Activated CD4-positive, alpha-beta T cell treated with anti-CD3 and anti-CD28 coated beads, Interleukin-2, amount 50 U/mL, for 4 hours (primary cell): Measurements from ENCODE around the gene CCNK.

Experiments used
- DNase-seq, 2 experiments: peaks; one replicate each; pipeline ENCODE4 v3.0.0-alpha.2; 2020

Gene CCNK

GRCh38 chr14:99467336-99468078, 13.7 kb upstream of the CCNK start:
- DNase-seq: no peak

DNA sequence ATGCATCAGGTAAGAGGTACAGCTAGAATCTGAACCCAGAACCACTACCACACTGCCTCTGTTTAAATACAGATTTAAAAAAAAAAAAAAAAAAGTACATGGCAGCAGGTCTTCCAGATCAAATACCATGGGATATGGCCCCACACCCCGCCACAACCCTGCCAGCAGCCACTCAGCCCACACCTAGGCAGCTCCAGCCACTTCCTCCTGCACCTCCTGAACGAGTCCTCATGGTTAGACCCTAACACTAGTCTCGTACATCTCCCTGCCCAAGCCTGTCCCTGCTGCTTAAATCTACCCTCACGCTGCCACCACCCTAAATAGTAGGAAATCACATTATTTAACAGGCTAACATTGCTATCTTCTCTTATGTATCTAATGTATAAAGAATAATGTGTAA, 13.1 kb upstream of the CCNK start:
- no peak for DNase-seq

DNA sequence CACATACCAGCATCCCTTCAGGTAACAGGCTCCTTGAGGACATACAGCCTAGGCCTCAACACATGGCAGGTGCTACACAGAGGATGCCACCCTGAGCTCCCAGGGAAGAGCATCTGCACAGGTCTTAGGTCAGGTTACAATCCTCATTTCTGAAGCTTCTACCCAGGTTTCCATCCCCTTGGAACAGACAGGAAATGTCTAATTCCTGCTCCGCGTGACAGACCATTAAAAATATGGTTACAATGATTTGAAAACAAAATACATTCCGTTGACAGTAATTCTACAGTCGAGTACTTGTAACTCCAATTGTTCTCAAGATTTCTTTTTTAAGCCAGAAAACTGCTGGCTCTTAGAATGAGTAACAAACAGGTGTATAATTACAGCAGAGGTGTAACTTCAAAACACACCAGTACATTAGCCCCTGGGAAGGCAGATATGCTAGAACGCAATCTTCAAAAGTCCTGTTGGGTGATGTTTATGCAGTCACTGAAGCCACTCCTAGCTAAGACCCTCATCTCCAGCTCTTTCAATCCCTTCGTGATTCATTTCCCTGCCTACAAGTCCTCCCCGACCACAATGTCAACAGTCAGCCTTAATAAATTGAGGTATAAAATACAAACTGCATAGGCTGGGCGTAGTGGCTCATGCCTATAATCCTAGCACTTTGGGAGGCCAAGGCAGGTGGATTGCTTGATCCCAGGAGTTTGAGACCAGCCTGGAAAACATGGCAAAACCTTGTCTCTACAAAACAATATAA, 12.2 kb upstream of the CCNK start:
- no peak for DNase-seq

DNA sequence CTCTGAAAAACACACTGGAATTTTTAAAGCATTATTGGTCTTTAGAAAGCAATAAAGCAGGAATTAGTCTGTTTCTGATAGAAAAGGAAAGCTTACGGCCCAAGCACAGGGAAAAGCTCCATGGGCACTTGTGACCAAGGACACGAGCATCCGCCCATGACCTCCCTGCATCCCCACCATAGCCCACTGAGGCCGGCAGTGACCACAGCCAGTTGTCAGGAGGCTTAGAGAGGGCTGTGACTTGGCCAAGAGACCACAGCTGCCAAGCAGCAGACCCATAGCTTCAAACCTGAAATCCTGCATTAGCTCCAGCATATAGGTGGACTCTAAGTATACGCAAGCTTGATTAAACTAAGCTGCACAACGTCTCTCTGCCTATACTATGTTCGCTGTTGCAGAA, 9.5 kb upstream of the CCNK start:
- DNase-seq: no peak

GRCh38 chr14:99472937-99473336, 8.3 kb upstream of the CCNK start:
- no peak for DNase-seq

GRCh38 chr14:99473458-99473857, 7.8 kb upstream of the CCNK start:
- DNase-seq: no peak

GRCh38 chr14:99475179-99475578, 6.0 kb upstream of the CCNK start:
- DNase-seq: no peak

GRCh38 chr14:99475660-99476059, 5.5 kb upstream of the CCNK start:
- no peak for DNase-seq

- DNase-seq: no peak
These were observed 4.3 kb upstream of the CCNK start for GRCh38 chr14:99476864-99477263.

GRCh38 chr14:99478128-99478527, 3.1 kb upstream of the CCNK start:
- DNase-seq: no peak

DNA sequence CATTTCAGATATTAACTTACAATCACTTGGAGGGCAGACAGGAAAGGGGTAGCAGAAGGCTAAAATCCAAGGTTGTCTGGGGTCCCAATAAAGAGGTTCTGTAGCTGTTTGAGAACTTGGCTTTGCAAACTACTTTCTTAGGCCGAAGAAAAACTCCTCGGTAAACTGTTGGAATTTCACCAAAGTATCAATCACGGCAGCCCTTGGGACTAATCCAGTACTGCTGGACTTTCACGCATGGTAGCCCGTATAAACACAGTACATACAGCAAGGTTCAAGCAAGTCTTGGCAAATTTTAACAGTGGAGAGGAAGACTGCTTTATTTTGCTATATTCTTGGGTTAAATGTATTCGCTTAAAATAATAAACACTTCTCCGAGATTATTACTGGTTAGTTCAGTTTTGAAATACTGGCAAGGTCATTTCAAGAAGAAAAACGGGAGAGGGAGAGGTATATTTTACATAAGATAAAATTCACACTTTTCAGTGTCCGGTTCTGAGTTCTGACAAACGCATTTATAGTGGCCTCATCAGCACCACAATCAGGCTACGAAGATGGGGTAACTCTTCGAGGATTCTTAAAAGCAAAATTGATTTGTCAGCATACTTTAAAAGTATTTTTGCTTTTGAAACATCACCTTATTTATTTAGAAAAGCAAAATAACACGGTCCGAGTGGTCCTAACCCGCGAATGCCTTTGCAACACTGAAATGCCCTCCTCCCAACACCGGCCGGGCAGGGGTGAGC, 1.9 kb upstream of the CCNK start:
- DNase-seq: no peak

GRCh38 chr14:99479906-99480869, 1.0 kb upstream of the CCNK start, which contains the start of gene SETD3:
Gene SETD3, minus strand, starts transcription at chr14:99480859. Its CDS starts 15,054 bp downstream, at chr14:99465805.
- DNase-seq: peak in 1 of 2 experiments; percentile 10

- DNase-seq: peak in 1 of 2 experiments; percentile 1
These were observed 513 bp downstream of the CCNK start for GRCh38 chr14:99481745-99482099.

DNA sequence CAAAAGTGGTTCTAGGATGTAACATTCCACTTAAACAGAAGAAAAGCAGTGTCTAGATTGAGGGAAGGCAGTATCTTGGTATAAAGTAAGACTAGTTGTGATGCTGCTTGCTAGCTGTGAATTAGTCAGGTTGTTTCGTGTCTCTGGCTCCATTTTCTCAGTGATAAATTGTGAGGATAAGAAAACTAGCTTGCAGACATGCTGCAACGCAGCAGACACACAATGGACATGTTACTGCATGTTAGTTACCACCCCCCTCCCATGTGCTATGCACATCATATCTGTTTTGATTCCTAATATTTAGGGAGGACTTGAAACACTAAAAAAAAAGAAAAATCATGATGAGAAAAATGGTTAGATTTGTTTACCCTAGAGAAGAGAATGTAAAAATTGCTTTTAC, 2.9 kb downstream of the CCNK start:
- DNase-seq: no peak

GRCh38 chr14:99497341-99497740, 16.1 kb downstream of the CCNK start:
- no peak for DNase-seq

- no peak for DNase-seq
These were observed 16.7 kb downstream of the CCNK start for GRCh38 chr14:99497894-99498293.

- no peak for DNase-seq
These were observed 21.8 kb downstream of the CCNK start for GRCh38 chr14:99502989-99503421.

DNA sequence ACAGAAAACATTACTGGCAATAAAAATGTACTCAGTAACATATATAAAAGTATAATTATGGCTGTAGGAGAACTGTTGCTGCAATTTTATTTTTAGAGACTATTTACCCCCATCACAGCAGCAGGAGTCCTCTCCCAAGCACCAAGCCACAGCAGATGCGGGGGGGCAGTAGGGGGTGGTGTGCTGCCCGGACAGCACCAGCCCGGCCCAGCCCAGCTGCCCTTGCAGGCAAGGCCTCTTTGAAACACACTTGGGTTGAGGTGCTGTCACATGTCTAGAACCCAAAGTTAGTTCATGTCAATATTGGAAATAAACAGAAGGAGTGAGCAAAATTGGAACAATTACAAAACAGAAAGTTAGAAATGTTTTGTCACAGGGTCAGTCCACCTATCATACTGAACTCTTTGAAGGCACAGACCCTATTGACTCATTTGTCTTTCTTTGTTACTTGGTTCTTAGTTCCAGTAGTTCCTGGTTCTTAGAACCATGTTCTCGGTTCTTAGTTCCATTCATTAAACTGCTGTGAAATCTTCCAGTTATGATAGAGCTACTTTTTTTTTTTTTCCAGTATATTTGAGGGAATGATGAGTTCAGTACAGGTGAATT, 22.7 kb downstream of the CCNK start:
- no peak for DNase-seq

DNA sequence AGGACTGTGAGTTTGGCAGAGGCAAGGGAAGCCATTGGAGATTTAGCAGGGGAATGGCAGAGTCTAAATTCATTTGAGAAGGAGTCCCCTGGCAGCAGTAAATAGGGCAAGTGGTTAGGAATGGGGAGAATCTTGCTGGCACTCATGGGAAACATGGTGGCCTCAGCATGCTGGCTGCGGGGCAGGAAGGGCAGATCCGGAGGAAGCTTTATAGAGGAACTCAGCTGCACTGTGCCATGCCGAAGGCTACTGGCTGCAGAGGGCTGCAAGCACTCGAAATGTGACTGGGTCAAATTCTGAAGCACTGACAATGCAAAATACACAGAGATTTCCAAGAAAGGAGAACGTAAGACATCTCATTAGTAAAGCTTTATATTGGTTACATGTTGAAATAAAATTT, 23.9 kb downstream of the CCNK start:
- DNase-seq: no peak

GRCh38 chr14:99506276-99506675, 25.1 kb downstream of the CCNK start:
- DNase-seq: no peak

- DNase-seq: no peak
These were observed 26.8 kb downstream of the CCNK start for GRCh38 chr14:99507860-99508640.
